Left ventricle myocardium superior (tissue), 1 donor: ENCODE measurements around the gene GOLGA8S. TPM values are rescaled to one million over a fixed set of nuclear protein-coding genes. Genes with fewer than 3 reads are reported as not detected.
"Not testable (repeated sequence)": the region's sequence is repeated elsewhere in the genome, so short reads cannot be mapped to it uniquely, and the experiment has no call there.

Experiments
- ATAC-seq: fragments of 200-7000 bp; cut with Tn5 transposase; one replicate; pipeline ENCODE4 v1.9.1; 2020; ENCODE audit warnings: mild to moderate bottlenecking, moderate library complexity
- DNase-seq: peaks from one replicate; pipeline ENCODE4 v3.0.0-alpha.2; 2020
- intact Hi-C: fragments of 100-400 bp; cut with micrococcal nuclease; formaldehyde crosslinking; loops from one replicate; pipeline ENCODE4 v1.11.0; 2022
- long read RNA-seq: library from polyadenylated mRNA; unstranded; transcript quantifications from one replicate; pipeline ENCODE4 v2.0.0, GENCODE V29; 2021
- total RNA-seq: library from RNA; stranded (reverse); fragmentation: NEBNext Ultra II Directional; extraction: Animal tissue kit (Norgen Biotek cat#: 25700); gene quantifications from one replicate; pipeline ENCODE4 v1.2.1, GENCODE V29; 2021
- donor health status: DM: no; HTN: yes; CAD: no; lungs with severe emphysema.

Gene GOLGA8S, protein sequence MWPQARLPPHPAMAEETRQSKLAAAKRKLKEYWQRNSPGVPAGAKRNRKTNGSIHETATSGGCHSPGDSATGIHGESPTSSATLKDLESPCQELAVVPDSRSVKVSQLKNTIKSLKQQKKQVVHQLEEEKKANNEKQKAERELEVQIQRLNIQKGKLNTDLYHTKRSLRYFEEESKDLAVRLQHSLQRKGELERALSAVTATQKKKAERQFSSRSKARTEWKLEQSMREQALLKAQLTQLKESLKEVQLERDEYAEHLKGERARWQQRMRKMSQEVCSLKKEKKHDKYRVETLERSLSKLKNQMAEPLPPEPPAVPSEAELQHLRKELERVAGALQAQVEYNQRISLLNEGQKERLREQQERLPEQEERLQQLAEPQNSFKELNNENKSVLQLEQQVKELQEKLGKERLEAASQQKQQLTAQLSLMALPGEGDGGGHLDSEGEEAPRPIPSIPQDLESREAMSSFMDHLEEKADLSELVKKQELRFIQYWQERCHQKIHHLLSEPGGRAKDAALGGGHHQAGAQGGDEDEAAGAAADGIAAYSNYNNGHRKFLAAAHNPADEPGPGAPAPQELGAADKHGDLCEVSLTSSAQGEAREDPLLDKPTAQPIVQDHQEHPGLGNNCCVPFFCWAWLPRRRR
- total RNA-seq = 0.40 TPM
- long read RNA-seq = 0 reads

DNA sequence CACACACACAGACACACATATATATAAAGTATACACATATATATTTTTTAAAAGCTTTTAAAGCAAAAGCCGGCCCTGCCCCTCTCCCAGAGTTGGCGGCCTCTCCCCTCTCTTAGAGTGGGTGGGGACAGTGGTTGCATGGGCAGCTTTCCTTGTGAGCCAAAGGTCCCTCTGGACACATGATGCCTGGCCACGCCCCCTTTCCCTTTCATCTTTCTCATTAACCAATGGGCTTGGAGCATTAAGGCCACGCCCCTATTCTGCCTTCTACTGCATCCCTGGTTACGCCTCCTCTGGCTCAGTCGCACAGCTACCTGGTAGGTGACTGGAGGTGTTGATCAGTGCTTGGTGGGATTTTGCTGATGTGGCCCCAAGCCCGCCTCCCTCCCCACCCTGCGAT lies at the start of gene GOLGA8S:
Gene GOLGA8S, plus strand, starts transcription at position 301 of the 400 bp plus-strand sequence. Its CDS starts 62 bp downstream, at position 363.
- intact Hi-C loops, ATAC-seq, DNase-seq: not testable (repeated sequence)

DNA sequence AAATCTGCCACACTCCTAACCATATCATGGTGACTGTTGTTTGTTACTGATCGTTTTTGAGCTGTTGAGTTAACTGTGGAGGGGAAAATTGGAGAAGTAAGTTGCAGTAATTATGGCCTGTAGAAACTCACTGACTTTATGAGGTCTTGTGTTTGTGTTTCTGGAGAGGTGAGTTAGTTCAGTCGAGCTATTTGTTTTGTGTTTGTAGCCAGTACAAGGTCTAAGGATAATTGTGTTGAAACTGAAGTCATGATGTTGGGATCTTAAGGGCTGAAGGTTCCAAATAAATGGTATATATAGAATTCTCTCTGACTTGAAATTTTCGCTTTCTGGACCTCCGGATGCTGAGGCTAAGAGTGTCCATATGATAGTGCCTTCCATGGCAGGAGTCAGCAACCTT lies 49.7 kb upstream of the GOLGA8S start:
- intact Hi-C loops, ATAC-seq, DNase-seq: not testable (repeated sequence)

DNA sequence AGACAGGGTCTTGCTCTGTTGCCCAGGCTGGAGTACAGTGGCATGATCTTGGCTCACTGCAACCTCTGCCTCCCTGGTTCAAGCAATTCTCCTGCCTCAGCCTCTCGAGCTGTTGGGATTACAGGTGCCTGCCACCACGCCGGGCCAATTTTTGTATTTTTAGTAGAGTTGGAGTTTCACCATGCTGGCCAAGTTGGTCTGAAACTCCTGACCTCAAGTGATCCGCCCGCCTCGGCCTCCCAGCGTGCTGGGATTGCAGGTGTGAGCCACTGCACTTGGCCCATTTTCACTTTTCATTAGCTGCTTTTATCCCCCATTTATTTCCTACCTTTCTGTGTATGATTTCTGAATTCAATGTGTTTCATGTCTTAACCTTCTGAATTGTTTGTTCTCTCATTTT lies 48.6 kb upstream of the GOLGA8S start:
- intact Hi-C loops, ATAC-seq, DNase-seq: not testable (repeated sequence)

DNA sequence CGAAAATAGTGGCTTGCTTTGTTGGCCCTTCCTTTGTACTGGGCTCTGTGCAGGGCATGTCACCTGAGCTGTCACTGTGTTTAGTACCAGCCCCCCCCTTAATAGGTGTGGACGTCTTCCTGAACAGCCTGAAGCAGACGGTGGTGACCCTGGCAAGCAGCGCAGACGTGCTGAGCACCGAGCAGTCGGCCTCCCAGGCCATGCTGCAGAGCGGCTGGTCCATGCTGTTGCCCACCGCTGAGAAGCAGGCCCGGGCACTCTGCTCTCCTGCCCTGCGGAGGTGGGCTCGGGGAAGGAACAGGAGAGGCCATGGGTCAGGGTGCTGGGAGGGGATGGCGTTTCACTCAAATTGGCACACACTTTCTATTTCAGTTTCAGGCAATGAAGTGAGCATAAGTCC lies 43.3 kb upstream of the GOLGA8S start:
- DNase-seq, intact Hi-C loops, ATAC-seq: not testable (repeated sequence)

DNA sequence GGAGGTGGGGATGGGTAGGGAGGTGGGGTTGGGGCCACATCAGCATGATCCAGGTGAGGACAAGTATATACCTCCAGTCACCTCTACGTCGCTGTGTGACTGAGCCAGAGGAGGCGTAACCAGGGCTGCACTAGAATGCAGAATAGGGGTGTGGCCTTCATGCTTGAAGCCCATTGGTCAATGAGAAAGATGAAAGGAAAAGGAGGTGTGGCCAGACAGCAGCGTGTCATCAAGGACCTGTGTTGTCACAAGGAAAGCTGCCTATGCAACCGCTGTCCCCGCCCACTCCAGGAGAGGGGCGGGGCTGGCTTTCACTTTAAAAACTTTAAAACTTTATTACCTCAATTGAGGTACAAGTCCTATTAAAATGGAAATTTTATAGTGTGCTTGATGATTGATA lies 20.5 kb upstream of the GOLGA8S start, which contains the start of gene GOLGA6L26:
Gene GOLGA6L26, minus strand, starts transcription at position 101 of the 400 bp plus-strand sequence. Its CDS starts 61 bp downstream, at position 40.
- intact Hi-C loops, ATAC-seq, DNase-seq: not testable (repeated sequence)

DNA sequence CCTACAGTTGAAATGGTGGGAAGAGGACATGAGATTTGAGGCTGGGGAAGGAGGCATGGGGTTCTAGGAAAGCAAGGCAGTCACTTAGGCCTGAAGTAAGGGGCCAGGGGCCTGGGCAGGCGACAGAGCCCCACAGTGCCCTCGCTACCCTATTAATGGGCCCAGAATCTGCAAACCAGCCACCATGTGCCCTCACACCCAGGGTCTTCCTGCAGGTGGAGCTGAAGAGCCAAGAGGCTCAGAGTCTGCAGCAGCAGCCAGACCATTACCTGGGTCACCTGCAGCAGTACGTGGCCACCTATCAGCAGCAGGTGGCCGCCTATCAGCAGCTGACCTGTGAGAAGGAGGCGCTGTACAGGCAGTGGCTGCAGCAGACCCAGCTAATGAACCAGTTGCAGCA lies 8.1 kb downstream of the GOLGA8S start:
- DNase-seq, ATAC-seq, intact Hi-C loops: not testable (repeated sequence)

DNA sequence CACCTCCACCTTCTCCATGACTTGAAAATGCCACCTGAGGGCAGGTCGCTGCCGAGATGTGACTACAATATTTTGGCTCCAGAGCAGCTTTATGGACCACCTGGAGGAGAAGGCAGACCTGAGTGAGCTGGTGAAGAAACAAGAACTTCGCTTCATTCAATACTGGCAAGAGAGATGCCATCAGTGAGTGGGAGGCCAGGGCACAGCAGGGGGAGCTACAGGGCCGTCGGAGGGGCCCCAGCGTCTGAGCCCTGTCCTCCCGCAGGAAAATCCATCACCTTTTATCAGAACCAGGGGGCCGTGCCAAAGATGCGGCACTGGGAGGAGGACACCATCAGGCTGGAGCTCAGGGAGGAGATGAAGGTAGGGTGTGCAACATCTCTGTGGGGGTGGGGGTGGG lies 9.7 kb downstream of the GOLGA8S start:
- ATAC-seq, DNase-seq, intact Hi-C loops: not testable (repeated sequence)

DNA sequence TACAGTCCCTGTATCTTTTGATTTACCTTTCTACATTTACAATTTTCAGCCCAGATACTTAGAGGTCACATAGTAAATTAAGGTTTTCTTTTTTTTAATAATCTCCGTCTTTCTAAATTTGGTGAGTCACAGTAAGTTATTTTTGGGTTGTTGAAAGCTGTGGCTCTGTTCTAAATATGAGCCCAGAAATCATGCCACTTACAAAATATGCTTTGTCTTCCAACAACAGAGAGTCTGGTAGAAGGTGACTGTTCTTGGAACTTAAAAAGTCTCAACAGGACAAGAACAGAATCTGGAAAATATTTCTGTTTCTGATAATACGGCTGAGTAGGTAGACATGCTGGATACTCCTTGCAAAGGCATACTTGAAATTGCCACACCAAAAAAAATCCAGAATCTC lies 16.0 kb downstream of the GOLGA8S start:
- peak; percentile 58 for ATAC-seq
- no peak for DNase-seq
- intact Hi-C loops = no loop called here

DNA sequence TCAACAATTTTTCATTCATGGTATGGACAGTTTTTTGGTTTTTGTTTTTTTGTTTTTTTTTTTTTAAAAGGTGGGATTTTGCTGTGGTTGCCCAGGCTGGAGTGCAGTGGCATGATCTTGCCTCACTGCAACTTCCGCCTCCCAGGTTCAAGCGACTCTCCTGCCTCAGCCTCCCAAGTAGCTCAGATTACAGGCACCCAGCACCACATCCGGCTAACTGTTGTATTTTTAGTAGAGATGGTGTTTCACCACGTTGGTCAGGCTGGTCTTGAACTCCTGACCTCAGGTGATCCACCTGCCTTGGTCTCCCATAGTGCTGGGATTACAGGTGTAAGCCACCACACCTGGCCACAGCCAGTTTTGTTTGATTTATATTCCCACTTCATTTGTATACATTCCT lies 16.6 kb downstream of the GOLGA8S start:
- intact Hi-C loops, DNase-seq, ATAC-seq: not testable (repeated sequence)

DNA sequence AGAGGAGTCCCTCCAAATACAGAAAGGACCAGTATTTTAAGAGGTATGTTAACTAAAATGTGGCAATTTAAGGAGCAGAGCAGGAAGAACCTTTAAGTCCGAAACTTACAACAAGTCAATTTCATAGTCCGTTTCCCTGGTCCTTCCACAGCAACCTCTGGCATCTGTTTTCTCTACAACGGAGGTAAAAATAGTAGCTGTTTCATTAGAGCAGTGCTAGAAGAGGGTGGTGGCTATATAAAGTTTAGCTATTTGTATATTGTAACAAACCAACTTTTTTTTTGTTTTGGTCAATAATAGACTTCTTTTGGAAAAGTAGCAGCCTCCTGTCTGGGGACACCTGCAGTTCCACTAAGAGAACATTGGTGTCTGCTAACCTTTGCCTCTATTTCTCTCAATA lies 17.3 kb downstream of the GOLGA8S start:
- intact Hi-C loops, DNase-seq: not testable (repeated sequence)
- ATAC-seq = peak; percentile 79

DNA sequence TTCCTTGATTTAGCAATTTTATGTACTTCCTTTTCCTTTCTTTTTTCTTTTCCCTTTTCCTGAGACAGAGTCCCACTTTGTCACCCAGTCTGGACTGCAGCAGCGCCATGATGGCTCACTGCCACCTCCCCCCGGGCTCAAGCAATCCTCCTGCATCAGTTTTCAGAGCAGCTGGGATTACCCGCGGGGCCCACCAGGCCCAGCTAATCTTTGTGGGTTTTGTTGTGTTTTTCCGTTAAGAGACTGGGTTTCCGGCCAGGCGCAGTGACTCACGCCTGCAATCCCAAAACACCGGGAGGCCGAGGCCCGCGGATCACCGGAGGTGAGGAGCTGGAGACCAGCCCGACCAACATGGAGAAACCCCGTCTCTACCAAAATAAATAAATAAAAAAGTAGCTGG lies 17.7 kb downstream of the GOLGA8S start:
- ATAC-seq (peak; percentile 32), DNase-seq (no peak)
- intact Hi-C loops = no loop called here

DNA sequence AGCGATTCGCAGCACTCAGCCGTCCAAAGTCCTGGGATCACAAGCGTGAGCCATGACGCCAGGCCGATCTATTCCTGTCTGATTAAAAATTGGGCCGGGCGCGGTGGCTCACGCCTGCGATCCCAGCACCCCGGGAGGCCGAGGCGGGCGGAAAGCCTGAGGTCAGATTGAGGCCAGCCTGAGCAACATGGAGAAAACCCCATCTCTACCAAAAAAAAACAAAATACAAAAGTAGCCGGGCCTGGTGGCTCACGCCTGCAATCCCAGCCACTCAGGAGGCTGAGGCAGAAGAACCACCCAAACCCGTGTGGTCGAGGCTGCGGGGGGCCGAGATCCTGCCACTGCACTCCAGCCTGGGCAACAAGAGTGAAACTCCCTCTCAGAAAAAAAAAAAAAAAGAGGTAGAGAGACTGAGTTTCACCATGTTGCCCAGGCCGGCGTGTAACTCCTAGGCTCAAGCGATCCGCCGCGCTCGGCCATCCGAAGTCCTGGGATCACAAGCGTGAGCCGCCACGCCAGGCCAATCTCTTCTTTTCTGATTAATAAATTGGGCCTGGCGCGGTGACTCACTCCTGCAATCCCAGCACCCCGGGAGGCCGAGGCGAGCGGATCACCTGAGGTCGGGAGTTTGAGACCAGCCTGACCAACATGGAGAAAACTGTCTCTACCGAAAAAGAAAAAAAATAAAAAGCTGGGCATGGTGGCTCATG lies 18.5 kb downstream of the GOLGA8S start:
- DNase-seq, intact Hi-C loops, ATAC-seq: not testable (repeated sequence)

DNA sequence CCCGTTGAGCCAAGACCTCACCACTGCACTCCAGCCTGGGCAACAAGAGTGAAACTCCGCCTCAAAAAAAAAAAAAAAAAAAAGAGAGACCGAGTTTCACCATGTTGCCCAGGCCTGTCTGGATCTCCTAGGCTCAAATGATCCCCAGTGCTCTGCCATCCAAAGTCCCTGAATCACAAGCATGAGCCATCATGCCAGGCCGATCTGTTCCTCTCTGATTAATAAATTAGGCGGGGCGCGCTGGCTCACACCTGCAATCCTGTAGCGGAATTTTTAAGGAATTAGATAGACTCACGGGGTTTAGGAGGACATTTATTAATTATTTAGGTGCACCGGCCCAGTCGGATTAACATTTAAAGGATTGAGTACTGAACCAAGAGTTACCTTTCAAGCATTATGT lies 19.7 kb downstream of the GOLGA8S start:
- not testable (repeated sequence) for DNase-seq, ATAC-seq

DNA sequence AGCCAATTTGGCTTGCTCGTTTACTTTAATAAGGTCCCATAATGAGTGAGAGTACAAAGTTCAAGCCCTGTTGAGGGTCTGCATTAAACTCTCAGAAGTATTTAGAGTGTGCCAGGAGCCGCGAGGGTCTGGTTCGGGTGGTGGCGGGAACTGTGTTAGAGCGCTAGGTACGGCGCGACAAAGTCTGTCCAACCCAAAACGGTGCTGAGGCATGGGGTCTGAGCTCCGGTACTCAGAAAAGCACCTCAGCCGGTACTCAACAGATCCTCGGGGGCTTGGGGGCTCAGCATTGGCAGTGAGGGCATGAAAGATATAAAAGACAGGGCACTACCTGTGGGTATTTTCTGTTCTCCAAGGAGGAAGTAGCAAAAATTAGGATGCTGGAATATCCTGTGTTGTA lies 24.4 kb downstream of the GOLGA8S start:
- intact Hi-C loops, DNase-seq, ATAC-seq: not testable (repeated sequence)

More for the DNA sequence above, 19.7 kb downstream of the GOLGA8S start:
- intact Hi-C loops = not testable (repeated sequence)

DNA sequence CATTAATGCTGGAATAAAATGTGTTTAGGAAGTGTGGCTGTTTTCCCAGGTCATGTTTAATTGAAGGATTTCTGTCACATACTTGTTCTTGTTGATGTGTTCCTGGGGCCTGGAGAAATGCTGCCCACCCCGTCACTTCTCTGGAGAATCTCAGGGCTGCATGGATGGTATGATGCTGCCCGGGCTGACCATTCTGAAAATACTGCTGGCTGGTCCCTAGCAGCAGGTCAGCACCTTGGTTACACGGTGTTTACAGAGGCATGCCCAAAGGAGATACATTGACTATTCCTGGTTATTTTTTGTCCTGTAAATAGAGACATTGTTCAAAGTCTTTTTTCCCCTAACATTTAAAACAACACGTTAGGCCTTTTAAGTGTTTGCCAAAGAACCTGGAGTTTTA lies 26.2 kb downstream of the GOLGA8S start:
- ATAC-seq, intact Hi-C loops, DNase-seq: not testable (repeated sequence)

DNA sequence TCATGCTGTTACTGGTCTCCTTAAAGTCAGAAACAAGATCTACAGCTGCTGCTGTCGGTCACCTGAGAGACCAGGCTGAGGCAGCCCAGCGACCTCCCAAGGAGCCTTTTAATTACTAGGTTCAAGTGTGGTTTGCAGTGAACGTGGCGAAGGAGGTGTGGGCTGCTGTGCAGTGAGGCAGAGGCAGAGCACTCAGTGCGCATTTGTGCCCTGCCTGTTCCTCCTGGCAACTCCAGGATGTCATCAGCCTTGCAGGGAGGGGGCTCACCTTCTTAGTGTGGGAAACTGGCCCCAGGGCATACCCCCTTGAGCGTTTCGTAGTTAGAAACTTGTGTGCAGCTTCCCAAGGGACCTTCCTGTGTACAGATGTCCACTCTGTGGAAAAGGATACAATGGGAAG lies 26.6 kb downstream of the GOLGA8S start:
- DNase-seq, intact Hi-C loops: not testable (repeated sequence)

DNA sequence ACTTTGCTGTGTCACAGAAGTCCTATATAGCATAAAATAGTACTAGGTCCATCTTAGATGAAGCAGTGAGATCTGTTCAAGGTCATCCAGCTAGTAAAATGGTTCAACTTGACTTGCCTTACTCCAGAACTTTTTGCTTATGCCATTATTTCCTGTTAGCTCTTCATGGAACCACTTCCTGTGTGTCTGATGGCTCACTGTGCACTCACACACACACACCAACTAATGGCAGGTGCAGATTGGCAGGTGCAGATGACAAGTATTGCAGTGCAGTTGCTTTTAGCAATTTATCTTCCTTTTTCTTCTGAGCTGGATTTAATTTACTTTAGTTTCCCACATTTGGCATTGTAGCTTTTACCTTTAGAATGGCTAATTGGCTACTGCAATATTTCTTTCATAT lies 29.8 kb downstream of the GOLGA8S start:
- ATAC-seq (no peak), DNase-seq (no peak)
- intact Hi-C loops = no loop called here

More for the DNA sequence above, 26.6 kb downstream of the GOLGA8S start:
- ATAC-seq = not testable (repeated sequence)

DNA sequence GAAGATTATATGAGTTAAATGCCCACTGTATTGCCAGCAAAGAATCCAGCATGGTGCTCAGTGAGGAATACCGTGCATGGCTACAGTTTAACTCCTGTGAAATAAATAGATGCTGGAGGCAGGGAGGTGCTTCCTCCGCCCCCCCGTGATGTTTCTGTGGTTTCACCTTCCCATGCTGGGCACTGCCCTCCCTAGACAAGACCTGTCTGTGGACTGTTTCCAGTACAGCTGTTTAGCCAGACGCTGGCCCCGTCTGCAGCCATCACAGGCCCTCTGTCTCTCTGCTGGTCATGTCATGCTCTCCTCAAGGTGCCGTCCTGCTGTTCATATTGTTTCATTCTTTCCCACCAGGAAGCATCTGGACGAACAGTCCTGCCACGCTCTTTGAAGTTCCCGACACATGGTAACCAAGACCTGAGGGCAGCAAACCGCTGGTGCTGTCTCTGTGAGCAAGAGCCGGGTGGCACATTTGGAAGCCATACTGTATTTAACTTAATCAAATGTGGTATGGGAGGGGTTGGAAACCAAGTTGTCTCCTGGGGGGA lies 31.4 kb downstream of the GOLGA8S start:
- ATAC-seq (no peak), DNase-seq (no peak)
- intact Hi-C loops = no loop called here

DNA sequence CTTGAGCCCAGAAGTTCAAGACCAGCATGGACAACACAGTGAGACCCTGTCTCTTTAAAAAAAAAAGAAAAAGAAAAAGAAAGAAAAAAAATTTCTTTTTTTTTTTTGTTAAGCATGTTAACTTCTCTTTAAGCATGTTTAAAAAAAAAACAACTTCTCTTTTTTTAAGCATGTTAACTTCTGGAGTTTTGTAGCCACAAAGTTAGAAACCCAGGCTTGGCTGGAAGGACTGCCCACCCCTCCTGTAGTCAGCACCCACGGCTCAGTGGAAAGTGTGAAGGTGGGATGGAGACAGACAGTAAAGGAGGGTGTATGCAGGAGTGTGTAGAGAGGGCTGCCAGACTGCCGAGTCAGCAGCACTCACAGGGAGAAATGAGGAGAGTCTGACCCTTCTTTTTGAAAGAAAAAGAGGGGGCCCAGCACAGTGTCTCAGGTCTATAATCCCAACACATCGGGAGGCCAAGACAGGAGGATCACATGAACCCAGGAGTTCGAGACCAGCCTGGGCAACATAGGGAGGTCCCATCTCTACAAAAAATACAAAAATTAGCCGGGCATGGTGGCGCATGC lies 33.2 kb downstream of the GOLGA8S start:
- intact Hi-C loops = no loop called here
- no peak for DNase-seq
- ATAC-seq = no peak
